KOPT-K1 (cell line): Measurements from ENCODE around the gene MUC4.
"Not testable (repeated sequence)": the region's sequence is repeated elsewhere in the genome, so short reads cannot be mapped to it uniquely, and the experiment has no call there.

Source experiments
- H3K27ac ChIP-seq: fragments of 200-600 bp; sonication (generic); 2 replicates; pipeline ENCODE4 v1.5.1; 2016; ENCODE audit warnings: antibody characterized with exemption, mild to moderate bottlenecking, low read depth, low read length; ENCODE audit not compliant: poor library complexity, severe bottlenecking
- H3K36me3 ChIP-seq: fragments of 200-600 bp; sonication (generic); 2 replicates; pipeline ENCODE4 v1.5.1; 2017; ENCODE audit warnings: antibody characterized with exemption, mild to moderate bottlenecking, low read length, moderate library complexity; ENCODE audit not compliant: insufficient read depth
- H3K9me3 ChIP-seq: fragments of 200-600 bp; sonication (generic); 2 replicates; pipeline ENCODE4 v1.5.1; 2017; ENCODE audit warnings: antibody characterized with exemption, low read length, mild to moderate bottlenecking; ENCODE audit not compliant: insufficient read depth, poor library complexity, severe bottlenecking

MUC4 gene

DNA sequence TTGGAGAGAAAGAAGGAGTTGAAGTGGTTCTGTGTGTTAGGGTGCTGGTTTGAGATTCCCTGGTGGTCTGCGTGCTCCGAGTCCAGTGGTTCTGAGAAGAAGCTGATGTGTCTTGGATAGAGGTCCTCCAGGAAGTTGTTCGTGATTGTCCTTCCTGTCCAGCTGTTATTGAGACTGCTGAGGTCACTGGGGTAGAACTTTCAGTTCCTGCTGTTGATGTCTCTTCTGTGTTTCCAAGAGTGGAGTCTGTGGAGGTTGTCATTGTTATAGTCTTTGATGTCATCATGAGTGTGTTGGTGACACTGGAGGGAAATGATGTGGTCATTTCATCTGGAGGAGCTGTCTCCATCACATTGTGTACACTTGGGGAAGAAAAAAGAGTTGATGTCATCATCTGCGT, 20.8 kb downstream of the MUC4 start:
- H3K27ac ChIP-seq = no peak overlapping the region
- H3K9me3 ChIP-seq = no peaks in the 10 kb centered on the region
- no peaks in the 10 kb centered on the region for H3K36me3 ChIP-seq

DNA sequence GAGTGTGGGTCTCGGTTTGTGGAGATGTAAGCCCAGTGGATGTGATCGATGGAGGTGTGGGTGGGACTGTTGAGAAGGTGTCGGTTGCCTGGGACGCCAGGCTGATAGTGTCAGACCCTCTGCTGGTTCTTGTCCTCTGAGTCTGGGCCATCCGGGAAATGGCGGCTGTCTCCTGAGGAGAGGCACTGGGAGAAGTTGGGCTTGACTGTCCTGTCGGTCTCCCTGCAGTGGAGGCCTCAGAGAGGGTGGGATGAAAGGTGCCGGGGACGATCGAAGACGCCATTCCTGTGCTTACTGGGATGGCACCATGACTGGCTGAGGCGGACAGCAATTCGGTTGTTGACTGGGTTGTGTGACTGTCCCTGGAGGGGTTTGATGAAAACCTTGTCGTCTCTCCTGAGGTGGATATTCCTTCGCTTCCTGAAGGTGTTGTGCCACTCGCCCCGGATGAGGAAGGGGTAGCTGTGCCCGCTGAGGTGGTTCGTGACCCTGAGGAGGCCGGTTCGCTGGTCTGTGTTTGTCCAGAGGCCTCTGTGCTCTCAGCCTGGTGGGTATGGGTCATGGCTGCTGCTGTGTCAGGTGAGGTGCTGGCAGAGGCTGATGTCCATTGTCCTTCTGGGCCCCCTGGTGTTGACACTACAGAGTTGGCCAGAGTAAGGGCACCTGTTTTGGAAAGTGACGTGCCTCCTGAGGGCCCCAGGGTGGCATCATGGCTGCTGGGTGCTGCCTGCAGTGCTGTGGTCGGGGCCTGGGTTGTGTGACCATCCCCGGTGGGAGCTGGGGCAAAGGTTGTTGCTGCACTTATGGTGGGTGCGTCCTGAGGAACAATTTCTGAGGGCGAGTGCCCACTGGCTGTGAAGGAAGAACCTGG, 22.8 kb downstream of the MUC4 start:
- Histone ChIP-seq H3K9me3 (no peaks in the 10 kb centered on the region), H3K27ac (peak overlapping the region; percentile 27), H3K36me3 (no peaks in the 10 kb centered on the region)

GRCh38 chr3:195785781-195786405, 25.8 kb downstream of the MUC4 start:
- peak overlapping the region; percentile 4 for H3K27ac ChIP-seq
- not testable (repeated sequence) for H3K9me3 ChIP-seq, H3K36me3 ChIP-seq

DNA sequence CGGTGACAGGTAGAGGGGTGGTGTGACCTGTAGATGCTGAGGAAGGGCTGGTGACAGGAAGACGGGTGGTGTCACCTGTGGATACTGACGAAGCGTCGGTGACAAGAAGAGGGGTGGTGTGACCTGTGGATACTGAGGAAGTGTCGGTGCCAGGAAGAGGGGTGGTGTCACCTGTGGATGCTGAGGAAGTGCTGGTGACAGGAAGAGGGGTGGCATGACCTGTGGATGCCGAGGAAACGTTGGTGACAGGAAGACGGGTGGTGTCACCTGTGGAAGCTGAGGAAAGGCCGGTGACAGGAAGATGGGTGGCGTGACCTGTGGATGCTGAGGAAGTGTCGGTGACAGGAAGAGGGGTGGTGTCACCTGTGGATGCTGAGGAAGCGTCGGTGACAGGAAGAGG, 27.7 kb downstream of the MUC4 start:
- not testable (repeated sequence) for H3K36me3 ChIP-seq, H3K9me3 ChIP-seq, H3K27ac ChIP-seq

DNA sequence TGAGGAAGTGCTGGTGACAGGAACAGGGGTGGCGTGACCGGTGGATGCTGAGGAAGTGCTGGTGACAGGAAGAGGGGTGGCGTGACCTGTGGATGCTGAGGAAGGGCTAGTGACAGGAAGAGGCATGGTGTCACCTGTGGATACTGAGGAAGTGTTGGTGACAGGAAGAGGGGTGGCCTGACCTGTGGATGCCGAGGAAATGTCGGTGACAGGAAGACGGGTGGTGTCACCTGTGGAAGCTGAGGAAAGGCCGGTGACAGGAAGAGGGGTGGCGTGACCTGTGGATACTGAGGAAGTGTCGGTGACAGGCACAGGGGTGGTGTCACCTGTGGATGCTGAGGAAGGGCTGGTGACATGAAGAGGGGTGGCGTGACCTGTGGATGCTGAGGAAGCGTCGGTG, 30.5 kb downstream of the MUC4 start:
- H3K36me3 ChIP-seq = not testable (repeated sequence)

GRCh38 chr3:195777975-195778374, 33.8 kb downstream of the MUC4 start:
- Histone ChIP-seq H3K36me3 (no peaks in the 10 kb centered on the region), H3K9me3 (no peaks in the 10 kb centered on the region), H3K27ac (no peak overlapping the region)

More for the DNA sequence above, 30.5 kb downstream of the MUC4 start:
- not testable (repeated sequence) for H3K27ac ChIP-seq, H3K9me3 ChIP-seq

DNA sequence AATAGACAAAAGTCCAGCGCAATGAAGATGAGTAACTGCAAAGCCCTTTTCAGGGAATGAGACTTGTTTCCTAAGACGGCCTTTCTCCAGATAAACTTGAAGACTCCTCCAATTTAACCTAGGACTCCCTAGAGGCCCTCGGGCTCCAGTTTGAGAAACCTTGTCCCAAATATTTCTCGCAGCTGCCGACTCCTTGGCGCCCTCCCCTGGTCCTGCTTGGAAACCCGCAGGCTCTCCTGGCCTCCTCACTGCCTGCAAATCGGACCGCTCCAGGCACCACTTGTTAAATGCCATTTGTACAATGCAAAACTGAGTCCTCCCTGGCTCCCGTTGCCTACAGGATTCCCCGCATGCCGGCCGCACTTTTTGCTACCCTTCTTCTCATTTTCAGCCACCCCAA, 36.8 kb downstream of the MUC4 start:
- Histone ChIP-seq H3K36me3 (no peaks in the 10 kb centered on the region), H3K27ac (no peak overlapping the region), H3K9me3 (no peaks in the 10 kb centered on the region)

GRCh38 chr3:195773956-195774537, 37.7 kb downstream of the MUC4 start:
- H3K36me3 ChIP-seq = no peaks in the 10 kb centered on the region
- no peaks in the 10 kb centered on the region for H3K9me3 ChIP-seq

GRCh38 chr3:195771646-195772300, 40.0 kb downstream of the MUC4 start:
- Histone ChIP-seq H3K27ac (no peak overlapping the region), H3K36me3 (no peaks in the 10 kb centered on the region), H3K9me3 (no peaks in the 10 kb centered on the region)

More at GRCh38 chr3:195773956-195774537, 37.7 kb downstream of the MUC4 start:
- H3K27ac ChIP-seq = no peak overlapping the region

DNA sequence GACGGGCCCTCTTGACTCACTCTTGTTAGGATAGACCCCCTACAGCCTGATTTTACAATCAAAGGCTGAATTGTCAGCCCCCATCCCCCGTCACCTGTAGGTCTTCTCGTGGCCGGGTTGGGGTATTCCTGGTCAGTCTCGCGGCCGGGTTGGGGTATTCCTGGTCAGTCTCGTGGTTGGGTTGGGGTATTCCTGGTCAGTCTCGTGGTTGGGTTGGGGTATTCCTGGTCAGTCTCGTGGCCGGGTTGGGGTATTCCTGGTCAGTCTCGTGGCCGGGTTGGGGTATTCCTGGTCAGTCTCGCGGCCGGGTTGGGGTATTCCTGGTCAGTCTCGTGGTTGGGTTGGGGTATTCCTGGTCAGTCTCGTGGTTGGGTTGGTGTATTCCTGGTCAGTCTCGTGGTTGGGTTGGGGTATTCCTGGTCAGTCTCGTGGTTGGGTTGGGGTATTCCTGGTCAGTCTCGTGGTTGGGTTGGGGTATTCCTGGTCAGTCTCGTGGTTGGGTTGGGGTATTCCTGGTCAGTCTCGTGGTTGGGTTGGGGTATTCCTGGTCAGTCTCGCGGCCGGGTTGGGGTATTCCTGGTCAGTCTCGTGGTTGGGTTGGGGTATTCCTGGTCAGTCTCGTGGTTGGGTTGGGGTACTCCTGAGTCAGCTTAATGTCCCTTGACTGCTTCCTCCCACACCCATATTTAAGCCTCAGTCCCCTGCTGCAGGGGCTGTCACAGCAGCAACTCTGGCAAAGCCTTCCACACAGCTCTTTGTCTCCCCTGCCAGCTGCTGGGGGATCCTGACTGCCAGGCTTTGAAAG, 40.7 kb downstream of the MUC4 start:
- H3K27ac ChIP-seq, H3K36me3 ChIP-seq, H3K9me3 ChIP-seq: not testable (repeated sequence)

- H3K27ac ChIP-seq = no peak overlapping the region
Measured at GRCh38 chr3:195770081-195770840, 41.5 kb downstream of the MUC4 start.

GRCh38 chr3:195769551-195769950, 42.2 kb downstream of the MUC4 start:
- Histone ChIP-seq H3K9me3 (no peaks in the 10 kb centered on the region), H3K36me3 (no peaks in the 10 kb centered on the region), H3K27ac (no peak overlapping the region)

More at GRCh38 chr3:195770081-195770840, 41.5 kb downstream of the MUC4 start:
- no peaks in the 10 kb centered on the region for H3K36me3 ChIP-seq
- no peaks in the 10 kb centered on the region for H3K9me3 ChIP-seq

- H3K9me3 ChIP-seq = no peaks in the 10 kb centered on the region
- no peak overlapping the region for H3K27ac ChIP-seq
- H3K36me3 ChIP-seq = no peaks in the 10 kb centered on the region
Measured at GRCh38 chr3:195768831-195769303, 42.9 kb downstream of the MUC4 start.

DNA sequence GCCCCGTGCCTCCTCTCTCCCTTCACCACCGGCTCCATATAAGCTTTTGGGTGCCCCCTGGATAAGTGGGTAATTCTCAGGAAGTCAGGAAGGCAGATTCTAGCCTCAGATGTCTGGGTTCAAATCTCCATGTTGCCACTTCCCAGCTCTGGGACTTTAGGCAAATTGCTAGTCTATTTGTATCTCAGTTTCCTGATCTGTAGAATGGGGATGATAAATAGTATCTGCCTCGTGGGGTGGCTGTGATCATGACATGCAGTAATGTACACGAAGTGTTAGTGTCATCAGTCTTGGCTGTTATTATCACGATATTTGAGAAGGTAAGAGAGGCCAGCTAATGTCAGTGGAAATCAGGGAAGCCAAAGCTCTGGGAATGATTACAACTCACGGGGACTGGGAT, 43.3 kb downstream of the MUC4 start:
- H3K9me3 ChIP-seq = no peaks in the 10 kb centered on the region
- H3K27ac ChIP-seq = no peak overlapping the region
- no peaks in the 10 kb centered on the region for H3K36me3 ChIP-seq
